NCI-H2196 treated with DMSO at 0.1 percent for 48 hours (cell line): ENCODE data around the gene PRPF38B.
"Not testable (repeated sequence)": the region's sequence is repeated elsewhere in the genome, so short reads cannot be mapped to it uniquely, and the experiment has no call there.

ENCODE experiments used
- DNase-seq: peaks from one replicate; lab custom pipeline; 2025; ENCODE audit not compliant: unreplicated experiment; lab: John Stamatoyannopoulos, UW

Gene PRPF38B

GRCh38 chr1:108679586-108680213, 12.4 kb upstream of the PRPF38B start:
- no peak for DNase-seq

- not testable (repeated sequence) for DNase-seq
Observed at GRCh38 chr1:108681701-108682100, 10.4 kb upstream of the PRPF38B start.

- DNase-seq: no peak
Observed at GRCh38 chr1:108685529-108685928, 6.6 kb upstream of the PRPF38B start.

GRCh38 chr1:108686614-108687313, 5.3 kb upstream of the PRPF38B start:
- no peak for DNase-seq

GRCh38 chr1:108691128-108691941, 775 bp upstream of the PRPF38B start:
- DNase-seq: no peak

GRCh38 chr1:108692724-108693655, 880 bp downstream of the PRPF38B start:
- no peak for DNase-seq

GRCh38 chr1:108695535-108695934, 3.4 kb downstream of the PRPF38B start:
- DNase-seq: no peak

GRCh38 chr1:108699375-108700332, 7.5 kb downstream of the PRPF38B start:
- no peak for DNase-seq

- no peak for DNase-seq
Observed at GRCh38 chr1:108701176-108701849, 9.2 kb downstream of the PRPF38B start.

- not testable (repeated sequence) for DNase-seq
Observed at GRCh38 chr1:108702109-108702508, 10.0 kb downstream of the PRPF38B start.

GRCh38 chr1:108703939-108704338, 11.8 kb downstream of the PRPF38B start:
- DNase-seq: no peak

- DNase-seq: no peak
Observed at GRCh38 chr1:108704496-108704895, 12.4 kb downstream of the PRPF38B start.

GRCh38 chr1:108706643-108707042, 14.5 kb downstream of the PRPF38B start:
- DNase-seq: no peak

GRCh38 chr1:108708691-108709660, 16.9 kb downstream of the PRPF38B start:
- DNase-seq: no peak

- DNase-seq: no peak
Observed at GRCh38 chr1:108712606-108713150, 20.6 kb downstream of the PRPF38B start, which contains the start of gene FNDC7. FNDC7 (plus strand) TSS chr1:108712908; CDS start chr1:108712934, 26 bp downstream.

- DNase-seq: no peak
Observed at GRCh38 chr1:108715932-108716331, 23.8 kb downstream of the PRPF38B start.

GRCh38 chr1:108716437-108717230, 24.5 kb downstream of the PRPF38B start:
- DNase-seq: no peak
